ENCODE data around the gene PRSS50. TPM values are rescaled to one million over a fixed set of nuclear protein-coding genes. Genes with fewer than 3 reads are reported as not detected.
"Not testable (repeated sequence)": the region's sequence is repeated elsewhere in the genome, so short reads cannot be mapped to it uniquely, and the experiment has no call there.

The PRSS50 gene
- polyA plus RNA-seq, 5 donors, result 0.40 to 1.2 (median 0.70) TPM

DNA sequence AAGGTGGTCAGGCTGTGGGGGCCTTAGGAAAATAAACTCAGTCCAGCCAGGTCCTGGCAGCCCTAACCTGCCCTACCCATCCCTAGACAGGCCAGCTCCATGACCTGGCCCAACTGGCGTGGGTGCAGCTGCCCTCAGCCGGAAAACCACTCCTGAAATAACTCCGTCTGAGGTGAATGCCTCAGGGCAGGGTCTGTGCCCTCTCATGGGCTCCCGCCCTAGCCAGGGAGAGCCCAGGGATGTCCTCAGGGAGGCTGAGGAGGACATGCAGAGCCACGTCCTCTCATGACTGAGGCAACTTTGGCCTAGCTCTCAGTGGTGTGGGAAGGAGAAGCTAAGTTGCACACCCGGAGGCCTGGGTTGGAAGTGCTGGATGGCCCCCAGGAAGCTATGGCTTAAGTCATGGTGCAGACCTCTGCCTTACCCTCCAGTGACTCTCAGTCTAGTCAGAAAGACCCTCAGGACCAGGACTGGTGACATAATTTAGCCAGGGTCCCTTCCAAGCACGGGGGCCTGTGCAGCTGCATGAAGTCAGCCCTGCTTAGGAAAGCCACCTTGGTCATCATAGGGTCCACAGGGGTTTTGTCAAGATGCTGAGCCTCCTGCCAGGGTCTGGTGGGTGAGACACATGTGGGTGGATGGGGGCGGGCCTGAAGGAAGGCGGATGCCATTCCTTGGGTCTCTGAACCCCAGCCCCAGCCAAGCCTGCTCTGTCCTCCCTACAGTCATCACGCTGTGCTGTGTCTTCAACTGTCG, 9.1 kb downstream of the PRSS50 start:
- no peak for DNase-seq

DNA sequence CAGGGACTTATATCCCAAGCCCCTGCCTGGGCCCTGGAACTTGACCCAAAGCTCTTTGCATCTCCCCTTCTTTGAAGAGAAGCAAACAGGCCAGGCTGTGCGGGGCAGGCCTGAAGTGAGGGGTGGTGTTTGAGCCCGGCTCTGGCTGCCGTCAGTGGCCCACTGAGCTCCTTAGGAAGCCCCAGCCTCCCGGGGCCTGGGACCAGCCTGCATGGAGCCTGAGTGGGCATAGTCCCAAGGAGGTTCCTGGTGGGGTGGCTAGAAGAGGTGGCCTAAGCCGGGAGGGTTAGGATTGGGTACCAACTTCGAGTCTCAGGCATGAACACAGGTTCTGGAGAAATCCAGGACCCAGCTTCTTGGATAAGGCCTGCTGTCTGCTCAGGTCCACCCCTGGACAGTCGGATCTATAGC, 10.1 kb downstream of the PRSS50 start:
- DNase-seq, result no peak

GRCh38 chr3:46706771-46707582, 10.7 kb downstream of the PRSS50 start:
- no peak for DNase-seq

GRCh38 chr3:46705751-46706552, 11.7 kb downstream of the PRSS50 start:
- DNase-seq, result no peak

GRCh38 chr3:46705022-46705530, 12.6 kb downstream of the PRSS50 start:
- DNase-seq, result peak; percentile 55 to 72

- DNase-seq, result not testable (repeated sequence)
Measured at GRCh38 chr3:46704346-46704745, 13.3 kb downstream of the PRSS50 start.

DNA sequence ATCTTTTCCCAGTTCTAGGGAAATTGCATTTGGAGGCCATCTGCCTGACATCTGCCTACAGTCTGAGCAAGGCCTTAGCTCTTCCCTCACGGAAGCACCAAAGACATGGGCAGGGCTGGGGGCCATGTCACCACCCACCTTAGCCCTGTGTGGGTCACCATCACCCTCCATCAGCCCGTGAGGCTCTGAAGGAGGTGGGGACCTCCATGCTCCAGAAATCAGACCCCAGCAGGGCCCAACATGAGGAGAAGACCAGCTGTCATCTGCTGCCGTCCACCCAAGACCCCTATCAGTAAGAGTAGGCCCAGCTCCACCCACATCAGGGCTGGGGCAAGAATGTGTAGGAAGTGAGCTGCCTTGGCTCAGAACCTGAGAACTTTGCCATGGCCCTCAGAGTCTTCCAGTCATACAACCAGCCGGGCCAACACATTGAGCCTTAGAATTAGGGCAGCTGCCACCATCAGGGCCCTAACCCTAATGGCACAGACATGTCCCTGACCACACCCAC, 14.6 kb downstream of the PRSS50 start:
- DNase-seq, result no peak

DNA sequence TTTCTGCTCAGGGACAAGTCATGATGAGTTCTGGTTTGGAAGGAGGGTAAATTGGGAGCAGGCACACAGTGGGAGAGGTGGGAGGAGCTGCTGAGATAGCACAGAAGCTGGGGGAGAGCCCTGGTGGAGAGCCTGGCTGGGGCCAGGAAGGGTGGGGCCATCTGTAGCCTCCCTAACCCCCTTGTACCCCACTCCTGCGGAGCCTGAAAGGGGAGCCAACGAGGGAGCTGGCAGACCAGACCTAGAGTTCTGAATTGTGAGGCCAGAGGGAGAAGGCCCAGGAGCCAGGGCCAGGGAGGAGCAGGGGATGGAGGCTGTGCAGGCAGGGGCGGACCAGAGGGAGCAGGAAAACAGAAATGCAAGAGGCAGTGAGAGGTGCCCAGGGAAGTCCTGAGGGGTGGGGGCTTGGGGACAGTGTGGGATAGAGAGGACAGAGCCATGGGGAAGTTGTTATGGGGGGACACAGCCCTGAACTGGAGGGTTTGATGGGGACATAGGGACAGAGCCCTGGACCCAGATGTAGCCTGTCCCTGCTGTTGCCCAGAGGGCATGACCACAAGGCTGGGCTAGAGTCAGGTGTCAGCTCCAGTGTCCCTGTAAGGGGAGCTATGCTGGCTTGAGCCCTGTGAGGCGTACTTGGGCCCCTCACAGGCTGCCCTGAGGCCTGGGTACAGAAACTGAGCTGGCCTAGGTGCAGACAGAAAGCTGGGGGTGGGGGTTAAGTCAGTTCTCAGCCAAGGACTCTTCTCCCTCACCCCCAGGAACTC, 15.2 kb downstream of the PRSS50 start:
- DNase-seq, result no peak

DNA sequence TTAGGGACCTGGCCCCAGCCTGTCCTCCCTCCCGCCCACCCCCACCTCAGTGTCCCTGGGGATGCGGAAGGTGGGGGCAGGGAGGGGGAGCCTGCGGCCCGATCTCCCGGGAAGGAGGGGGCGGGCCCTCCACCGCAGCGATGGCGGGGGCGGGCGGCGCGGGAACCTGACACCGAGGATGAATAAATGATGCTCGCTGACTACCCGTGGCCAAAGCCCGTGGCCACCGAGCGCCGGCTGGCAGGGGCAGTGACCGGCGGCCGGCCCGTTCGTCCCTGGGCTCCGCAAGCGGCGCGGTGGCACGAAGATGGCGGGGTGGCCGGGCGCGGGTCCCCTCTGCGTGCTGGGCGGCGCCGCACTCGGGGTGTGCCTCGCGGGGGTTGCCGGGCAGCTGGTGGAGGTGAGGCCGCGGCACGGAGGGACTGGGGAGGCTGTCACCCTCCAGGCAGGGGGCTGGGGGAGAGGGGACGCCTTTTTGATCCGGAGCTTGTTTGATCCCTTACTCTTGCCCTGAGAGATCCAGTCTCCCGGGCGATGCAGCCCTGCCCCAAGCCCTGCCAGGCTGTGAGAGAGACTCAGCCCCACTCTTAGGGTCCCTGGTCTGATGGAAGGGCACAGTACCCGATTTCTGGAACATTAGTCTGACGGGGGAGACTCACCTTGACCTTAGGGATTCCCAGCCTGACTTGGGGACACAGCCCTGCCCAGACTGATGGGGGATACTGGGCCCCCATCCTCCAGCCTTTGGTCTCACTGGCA, 16.3 kb downstream of the PRSS50 start, which contains the start of gene TMIE:
TMIE (plus strand) TSS at position 212 of the 759 bp plus-strand sequence; CDS start at position 308, 96 bp downstream.
- DNase-seq, result no peak

- DNase-seq, result no peak
Measured at GRCh38 chr3:46700772-46701171, 16.9 kb downstream of the PRSS50 start.

- no peak for DNase-seq
Measured at GRCh38 chr3:46699676-46700523, 17.8 kb downstream of the PRSS50 start.

DNA sequence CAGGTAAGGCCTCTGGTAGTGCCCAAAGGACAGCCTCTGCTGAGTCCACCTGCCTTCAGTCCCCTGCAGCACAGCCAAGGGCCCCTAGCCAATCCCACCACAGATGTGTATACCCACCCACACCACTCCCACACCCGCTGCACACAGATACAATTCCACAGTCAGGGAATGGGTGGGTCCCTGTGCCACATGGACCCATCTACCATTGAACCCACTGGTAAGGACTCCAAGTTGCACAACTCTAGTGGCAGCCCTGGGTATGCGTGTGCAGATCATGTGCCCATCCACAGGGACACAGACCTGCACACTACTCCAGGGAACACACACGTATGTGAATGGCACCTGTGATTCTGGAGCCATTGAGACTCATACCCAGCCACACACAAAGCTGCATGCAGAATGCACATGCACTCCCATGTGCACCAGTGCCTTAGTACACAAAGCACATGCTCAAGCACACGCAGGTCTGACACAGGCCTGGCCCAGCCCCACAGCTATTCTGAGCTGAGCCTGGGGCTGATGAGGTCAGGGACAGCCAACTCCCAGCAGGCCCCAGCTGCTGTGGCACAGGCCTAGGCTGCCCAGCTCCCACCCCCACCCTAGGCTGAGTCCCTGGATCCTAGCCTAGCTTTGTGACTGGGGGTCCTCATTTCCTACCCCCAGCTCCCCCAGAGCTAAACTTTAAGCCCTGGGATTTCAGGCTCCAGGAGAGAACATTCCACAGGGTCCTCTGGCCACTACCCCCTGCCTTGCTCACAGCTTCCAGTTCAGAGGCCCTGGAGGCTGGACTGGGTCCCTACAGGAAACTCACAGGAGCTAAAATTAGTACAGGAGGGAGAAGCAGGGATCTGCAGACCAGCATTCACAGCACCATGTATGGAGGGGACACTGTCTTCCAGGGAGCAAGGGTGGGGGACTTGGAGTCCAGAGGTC, 21.4 kb downstream of the PRSS50 start:
- DNase-seq, result no peak

DNA sequence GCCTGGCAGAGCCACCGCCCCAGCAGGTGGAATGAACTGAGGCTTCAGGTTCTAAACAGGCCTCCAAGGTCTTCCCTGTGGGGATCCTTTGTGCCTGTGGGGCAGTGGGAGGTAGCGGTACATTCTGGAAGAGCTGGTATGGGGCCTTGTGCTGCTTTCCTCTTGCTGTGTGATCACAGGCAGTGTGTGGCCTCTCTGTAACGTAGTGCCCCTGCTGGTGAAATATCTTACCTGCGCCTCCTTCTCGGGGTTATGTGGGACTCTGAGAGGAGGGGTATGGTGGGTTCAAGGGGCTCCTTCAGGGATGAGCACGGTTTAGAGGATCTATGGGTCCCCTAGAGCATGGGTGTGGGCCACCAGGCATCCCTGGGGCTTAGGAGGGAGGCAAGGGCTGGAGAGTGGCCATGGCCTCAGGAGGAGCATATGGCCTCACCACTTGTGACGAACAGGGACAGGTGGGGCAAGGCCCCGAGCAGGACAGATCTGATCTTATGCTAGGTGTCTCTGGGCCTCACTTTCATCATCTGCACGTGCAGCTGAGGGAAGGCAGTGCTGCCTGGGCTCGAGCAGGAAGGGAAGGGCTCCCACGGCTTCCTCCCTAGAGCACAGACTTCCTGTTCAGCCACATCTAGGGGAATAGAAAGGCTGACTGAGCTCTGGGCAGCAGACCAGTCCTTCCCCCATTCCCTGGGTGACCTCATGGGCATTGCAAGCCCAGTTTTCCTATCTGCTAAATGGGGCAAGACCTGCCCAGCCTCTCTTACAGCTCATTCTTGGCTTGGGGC, 22.3 kb downstream of the PRSS50 start:
- no peak for DNase-seq

GRCh38 chr3:46694520-46694919, 23.1 kb downstream of the PRSS50 start:
- no peak for DNase-seq

DNA sequence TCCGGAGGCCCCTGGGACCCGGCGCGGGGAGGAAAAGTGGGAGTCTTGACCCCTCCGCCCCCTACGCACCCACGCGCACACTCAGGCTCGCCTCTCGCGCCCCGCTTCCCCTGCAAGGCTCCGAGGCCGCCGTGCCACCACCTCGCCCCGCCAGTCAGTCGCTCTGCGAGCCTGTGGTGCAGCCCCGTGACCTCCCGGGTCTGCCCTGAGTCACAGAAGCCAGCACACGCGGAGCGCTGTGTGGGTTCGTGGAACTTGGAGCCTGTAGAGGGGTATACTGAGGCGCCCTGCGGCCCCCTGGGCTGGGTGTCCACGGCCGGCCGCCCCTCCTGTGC, 23.8 kb downstream of the PRSS50 start:
- DNase-seq, result no peak

DNA sequence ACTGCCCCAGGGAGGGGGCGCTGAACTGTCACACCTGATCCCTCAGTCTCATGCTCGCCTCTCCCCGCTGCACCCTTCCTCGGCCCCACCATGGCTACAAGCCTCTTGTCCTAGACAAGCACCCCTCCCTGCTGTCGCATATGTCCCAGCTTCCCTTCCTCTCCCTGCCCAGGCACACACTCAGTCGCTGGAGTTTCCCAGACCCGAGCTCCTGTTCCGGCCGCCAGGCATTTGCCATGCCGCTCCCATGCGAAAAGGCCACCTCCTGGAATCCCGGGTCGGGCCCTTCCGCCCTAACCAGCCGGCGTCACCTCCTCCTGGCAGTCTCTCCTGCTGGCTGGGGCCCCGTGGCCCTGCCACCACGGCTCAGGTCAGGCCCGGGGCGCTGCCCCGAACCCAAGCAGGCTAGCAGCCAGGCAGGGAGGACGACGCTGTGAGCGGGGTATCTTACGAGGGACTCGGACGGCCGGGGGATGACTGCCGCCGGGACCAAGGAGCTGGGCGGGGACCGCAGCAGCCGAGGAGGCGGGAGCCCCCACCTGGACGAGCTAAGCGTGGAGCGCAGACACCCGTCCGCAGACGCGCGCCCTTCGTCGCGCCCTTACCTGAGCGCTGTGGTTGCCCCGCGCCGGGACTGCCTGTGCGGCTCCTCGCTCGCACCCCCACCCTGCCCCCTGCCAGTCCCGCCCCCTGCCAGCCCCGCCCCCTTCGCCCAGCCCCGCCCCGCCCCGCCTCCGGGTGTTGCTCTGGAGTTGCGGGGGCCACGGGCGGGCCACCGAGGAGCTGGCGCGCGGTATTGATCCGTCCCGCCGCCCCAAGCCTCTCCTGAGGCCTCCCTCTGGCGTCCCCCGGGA, 24.4 kb downstream of the PRSS50 start, which contains the start of gene ALS2CL:
ALS2CL (minus strand) TSS at position 642 of the 854 bp plus-strand sequence. CDS start 4,239 bp downstream, outside the sequence.
- DNase-seq, result no peak
